ENCODE results near the gene UTP20.

UTP20 gene

DNA sequence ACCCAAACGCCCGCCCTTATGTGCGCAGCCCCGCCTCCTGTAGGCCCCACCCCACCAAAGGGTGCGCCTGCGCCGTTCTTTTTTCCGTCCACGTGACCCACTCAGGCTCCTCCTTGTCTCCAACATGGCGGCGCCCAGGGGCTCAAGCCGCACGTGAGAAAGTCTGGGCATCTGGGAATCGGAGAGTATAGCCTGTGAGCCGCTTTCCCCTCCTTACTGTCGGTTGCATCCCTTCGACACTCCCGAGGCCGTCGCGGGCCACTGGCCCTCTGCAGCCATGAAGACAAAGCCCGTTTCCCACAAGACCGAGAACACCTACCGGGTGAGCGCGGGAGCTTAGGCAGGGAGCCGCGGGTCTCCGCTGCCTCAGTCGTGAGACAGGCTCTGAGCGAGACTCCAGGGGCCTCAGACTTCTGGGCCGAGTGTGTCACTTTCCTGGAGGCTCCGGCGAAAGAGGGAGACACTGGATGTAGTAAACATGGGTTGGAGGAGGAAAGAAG, at the start of gene UTP20:
Gene UTP20, plus strand, starts transcription at position 100 of the 500 bp plus-strand sequence. Its CDS starts 178 bp downstream, at position 278.
- peak; percentile 94 for DNase-seq (ENCODE audit: low spot score)

DNA sequence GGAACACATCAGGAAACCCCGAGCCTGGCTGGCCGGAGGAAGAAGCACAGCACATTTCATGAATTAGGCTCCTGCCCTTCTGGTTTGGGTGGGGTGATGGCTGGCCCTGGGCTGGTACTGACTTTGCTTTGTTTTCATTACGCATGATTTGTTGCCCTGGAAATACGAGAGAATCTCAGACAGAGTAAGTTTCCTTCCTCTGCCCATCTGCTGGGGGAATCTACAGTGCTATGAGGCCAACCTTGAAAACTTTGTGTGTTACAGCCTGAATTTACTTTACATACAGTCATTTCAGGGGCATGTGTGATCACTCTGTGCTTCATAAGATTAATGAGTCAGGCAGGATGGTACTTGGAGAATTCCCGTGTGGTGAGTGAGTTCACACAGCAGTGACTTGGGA, 49.4 kb upstream of the UTP20 start:
- no peak for DNase-seq (ENCODE audit: low spot score)

DNA sequence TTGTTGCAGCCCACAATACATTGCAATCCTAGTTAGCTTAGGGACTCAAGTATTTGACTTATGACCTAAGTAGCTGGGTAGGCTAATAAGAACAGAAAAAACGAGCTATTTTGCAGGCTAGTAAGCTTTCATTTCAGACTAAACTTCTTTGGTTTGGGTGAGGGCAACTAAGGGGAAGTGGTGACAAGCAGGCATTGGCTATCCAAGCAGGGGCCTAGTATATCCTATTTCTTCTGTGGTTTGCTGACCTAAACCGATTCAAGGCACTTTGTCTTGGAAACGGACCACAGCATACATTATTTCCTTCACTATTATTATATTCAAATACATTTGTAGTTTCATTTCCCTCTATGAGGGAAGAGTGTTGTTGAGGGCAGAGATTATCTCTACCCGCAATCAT, 48.3 kb upstream of the UTP20 start:
- no peak for DNase-seq (ENCODE audit: low spot score)

DNA sequence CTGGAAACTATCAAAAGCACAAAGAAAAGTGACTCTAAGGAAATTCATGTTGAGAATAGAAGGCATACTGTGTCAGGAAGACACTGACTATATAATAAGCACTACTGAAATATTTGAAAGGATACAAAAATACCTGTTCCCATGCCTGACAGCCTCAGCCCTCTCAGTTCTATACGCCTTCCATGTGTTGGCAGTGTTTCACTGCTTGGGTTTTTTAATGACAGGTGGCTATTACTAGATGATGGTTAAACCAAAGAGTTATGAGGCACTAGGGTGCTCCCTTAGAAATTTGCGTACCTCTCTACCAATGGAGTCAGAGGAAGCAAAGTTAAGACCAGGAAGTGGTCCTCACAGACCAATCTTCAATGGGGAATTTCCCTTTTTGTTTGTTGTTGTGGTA, 44.2 kb upstream of the UTP20 start:
- DNase-seq (ENCODE audit: low spot score): no peak

DNA sequence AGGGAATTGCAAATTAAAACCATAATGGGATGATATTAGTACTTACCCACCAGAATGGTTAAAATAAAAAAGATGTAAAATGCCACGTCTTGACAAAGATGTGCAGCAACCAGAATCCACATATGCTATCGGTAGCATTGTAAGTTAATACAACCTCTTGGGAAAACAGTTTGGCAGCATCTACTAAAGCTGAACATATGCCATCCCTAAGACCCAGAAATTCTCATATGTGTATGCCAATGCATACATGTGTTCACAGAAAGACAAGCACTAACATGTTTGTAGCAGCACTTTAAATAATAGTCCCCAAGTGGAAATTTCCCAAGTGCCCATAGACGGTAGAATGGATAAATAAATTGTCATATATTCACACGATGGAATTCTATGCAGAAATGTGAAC, 41.6 kb upstream of the UTP20 start:
- DNase-seq (ENCODE audit: low spot score): no peak

DNA sequence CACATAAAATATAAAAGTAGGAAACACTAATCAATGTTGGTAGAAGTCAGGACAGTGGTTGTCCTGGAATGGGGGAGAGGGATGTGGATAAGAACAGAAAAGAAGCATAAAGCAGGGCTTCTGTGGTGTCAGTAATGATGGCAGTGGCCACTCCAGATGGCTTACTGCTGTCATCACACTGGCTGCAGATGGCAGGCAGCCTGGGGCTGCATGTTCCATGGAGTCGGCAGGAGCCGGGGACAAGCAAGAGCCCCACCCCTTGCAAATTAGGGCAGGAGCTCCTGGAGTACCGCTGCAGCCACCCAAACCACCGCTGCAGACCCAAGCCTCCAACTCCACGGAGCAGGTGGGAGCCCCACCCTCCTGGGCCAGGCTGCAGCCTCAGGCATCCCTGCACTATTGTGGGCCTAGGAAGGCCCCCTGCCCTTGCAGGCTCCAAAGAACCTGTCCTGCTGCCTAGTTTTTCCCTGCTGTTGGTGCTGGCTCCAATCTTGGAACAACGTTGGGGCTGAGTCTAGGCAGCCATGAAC, 41.0 kb upstream of the UTP20 start:
- no peak for DNase-seq (ENCODE audit: low spot score)

DNA sequence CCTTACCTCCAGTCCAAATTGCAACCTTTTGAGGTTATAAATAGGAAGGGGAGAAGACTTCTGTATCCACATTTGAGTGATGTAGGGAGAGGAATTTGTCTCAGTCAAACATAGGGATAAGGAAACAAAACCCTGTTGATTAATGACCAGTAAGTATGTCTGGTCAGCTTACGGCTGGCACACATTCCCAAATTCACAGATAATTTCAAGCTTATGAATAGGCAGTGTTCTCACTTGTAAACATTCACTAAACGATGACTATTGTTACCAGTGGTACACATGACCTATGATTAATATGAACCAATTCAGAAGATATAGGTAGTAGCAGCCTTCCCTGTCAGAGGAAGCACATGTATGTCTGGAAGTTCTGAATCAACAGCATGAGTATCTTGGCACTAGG, 36.8 kb upstream of the UTP20 start:
- DNase-seq (ENCODE audit: low spot score): no peak

DNA sequence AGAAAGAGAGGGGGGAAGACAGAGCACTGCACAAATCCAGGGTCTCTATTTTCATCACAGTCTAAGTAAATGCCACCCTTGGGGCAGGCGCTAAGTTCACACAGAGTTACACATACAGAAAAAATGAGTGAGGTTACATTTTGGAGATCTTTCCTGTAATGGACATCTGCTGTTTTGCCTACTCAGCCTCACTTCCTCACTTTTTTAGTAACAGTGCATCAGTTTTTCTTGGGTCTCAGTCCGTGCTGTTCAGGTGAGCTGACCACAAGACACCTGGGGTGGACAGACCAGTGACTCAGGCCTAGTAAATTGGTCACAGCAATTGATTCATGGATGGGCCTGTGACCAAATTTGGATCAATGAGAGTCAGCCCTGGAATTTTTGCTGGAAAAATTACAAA, 36.3 kb upstream of the UTP20 start:
- no peak for DNase-seq (ENCODE audit: low spot score)

DNA sequence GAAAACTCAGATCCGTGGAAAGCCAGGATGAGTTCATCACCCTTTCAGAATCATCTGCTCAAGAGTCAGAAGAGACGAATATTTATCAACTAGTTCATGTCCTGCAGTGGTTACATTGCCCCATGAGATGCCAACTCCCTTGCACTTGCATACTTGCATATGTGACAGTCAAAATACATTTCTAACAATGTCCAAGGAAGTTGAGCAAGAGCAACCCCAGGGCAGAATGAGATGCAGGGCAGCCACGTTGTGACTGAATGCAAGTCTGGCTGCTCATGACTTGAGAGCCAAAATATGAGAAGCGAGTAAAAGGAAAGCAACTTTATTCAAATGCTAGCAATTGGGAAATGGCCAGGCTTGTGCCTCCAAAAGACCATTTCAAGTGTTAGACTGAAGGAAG, 23.6 kb upstream of the UTP20 start:
- DNase-seq (ENCODE audit: low spot score): no peak

DNA sequence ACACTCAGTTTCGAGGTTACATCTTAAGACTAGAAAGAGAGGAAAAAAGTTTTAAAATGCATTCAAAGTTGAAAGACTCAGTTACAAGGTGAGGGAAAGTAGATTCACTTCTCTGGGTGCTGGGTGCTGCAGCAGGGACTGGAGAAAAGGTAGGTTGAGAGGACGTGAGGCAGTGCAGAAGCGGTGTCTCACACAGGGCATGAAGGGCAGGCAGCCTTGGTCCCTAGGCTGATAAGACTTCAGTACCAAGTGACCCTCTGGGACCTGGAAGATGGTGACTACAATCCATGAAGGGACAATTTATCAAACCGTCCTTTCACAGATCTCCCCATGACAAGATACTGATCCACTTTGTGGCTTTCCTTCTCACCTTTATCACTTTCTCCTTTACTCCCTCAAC, 22.5 kb upstream of the UTP20 start:
- DNase-seq (ENCODE audit: low spot score): no peak

DNA sequence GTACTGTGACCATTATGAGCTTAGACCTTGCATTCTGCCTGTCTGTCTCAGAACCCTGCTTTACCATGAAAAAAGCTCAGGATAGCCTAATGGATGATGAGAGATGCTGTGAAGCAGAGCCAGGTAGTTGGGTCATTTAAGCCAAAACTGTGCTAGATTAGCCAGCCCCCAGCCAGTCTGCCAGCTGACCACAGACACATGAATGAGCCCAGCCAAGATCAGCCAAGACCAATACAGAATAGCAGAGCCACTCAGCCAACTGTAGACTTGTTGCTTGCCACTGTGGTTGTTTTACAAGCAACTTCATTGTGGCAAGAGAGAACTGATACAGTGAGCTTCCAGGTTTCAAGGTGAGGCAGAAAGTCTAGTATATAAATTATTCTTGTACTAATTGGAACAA, 12.8 kb upstream of the UTP20 start:
- DNase-seq (ENCODE audit: low spot score): no peak

DNA sequence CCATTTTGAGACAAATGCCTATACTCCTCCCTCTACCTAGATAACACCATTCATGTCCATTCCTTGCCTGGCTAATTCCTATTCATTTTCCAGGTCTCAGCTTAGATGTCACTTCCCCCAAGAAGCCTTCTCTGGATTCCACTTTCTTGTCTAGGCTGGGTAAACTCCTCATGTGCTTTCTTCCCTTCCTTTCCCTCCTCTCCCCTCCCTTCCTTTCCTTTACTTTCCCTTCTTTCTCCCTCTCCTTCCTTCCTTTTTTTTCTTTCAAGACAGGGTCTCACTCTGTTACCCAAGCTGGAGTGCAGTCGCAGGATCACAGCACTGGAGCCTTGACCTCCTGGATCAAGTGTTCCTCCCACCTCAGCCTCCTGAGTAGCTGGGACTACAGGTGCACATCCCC, 3.5 kb upstream of the UTP20 start:
- no peak for DNase-seq (ENCODE audit: low spot score)

DNA sequence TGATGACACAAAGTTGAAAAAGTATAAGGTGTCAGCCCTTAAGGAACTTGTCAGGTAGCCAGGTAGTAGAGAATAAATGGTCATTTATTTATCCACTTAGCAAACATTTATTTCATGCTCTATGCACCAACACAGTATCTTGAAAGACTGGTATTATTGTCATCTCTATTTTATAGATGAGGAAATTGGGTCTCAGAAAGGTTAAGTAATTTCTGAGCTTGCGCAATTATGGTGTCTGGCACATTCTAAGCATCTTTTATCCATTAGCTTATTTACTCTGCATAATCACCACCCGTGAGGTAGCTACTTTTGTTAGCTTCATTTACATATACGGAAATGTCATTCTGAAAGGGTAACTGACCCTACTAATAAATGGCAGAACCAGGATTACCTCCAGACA, 2.5 kb upstream of the UTP20 start:
- DNase-seq (ENCODE audit: low spot score): no peak

DNA sequence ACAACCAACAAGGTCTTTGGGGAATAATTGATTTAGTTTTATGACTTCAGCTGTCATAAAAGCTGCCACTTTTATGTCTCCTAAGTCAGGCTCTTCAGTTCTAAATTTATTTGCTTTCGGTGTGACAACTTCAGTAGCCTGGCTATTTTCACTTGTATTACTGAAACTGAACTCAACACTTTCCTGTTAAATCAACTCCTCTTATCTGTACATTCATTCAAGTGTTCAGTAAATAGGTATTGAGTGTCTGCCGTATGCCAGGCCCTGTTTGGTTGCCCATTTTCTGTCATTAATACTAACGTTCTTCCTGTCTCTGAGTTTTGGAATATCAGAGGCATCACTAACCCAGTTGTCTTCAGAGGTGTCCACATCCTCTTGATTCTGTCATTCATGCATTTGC, 7.5 kb downstream of the UTP20 start:
- DNase-seq (ENCODE audit: low spot score): no peak

DNA sequence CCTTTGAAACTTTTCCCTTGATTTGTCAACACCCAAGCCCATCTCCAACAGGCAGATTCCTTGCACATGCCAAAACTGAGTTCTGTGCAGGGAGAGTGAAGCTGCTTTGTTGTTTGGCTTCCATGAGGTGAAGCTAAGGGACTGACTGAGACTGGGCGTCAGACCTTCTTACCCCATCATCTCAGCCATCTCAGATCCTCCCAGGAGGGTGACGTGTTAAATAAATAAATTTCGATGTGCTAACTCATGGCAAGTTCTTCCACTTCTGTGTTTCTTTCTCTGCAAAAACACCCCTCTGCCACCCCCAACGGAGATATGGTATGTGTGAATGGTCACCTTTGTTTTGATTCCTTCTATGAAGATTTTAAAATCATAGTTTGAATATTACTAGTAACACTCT, 17.8 kb downstream of the UTP20 start:
- no peak for DNase-seq (ENCODE audit: low spot score)

DNA sequence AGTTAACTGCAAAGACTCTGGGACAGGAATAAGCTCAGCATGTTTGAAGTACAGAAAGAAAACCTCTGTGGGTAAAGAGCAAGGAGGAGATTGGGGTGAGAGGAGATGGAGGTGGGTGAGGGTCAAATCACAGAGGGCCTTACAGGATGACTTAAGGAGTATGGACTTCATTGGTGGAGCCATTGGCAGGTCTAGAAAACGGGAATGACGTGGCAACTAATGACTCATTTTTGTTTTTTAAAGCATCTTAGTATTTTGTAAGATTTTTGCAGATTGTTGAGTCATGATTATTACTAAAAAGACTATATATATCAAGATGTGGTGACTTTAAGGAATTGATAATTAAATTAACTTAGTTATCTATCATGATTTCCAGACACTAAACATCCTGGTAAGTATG, 18.5 kb downstream of the UTP20 start:
- no peak for DNase-seq (ENCODE audit: low spot score)

DNA sequence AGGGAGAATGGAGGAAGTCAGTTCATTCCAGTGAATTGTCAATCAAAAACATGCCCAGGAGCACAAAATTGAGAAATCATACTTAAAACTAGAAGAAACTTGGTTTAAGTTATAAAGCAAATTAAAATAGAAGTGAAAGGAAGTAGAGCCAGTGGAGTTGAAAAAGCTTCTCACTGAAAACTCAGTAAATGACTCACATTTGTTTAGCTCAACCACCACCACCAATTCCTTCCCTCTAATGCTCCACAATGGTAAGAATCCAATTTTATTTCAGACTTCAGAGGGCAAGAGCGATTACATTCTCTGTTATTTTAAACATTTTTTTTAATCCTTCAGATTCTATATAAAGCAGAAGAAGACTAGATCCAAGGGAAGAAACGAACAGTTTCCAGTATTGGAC, 19.4 kb downstream of the UTP20 start:
- DNase-seq (ENCODE audit: low spot score): no peak

DNA sequence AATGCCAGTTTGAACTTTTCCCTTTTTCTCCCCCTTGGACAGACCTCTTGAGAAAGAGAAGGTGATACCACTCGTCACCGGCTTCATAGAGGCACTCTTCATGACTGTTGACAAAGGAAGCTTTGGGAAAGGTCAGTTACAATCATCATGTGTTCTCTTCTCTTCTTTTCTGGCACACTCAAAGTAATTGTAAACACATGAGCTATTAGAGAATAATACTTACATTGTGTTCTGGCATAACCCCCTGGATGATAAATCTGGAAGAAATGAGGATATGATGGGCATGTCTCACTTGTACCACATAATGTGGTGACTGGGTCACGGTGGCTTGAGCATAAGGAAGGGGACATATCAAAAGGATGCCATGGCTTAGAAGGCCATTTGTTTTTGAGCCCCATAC, 20.0 kb downstream of the UTP20 start:
- no peak for DNase-seq (ENCODE audit: low spot score)

DNA sequence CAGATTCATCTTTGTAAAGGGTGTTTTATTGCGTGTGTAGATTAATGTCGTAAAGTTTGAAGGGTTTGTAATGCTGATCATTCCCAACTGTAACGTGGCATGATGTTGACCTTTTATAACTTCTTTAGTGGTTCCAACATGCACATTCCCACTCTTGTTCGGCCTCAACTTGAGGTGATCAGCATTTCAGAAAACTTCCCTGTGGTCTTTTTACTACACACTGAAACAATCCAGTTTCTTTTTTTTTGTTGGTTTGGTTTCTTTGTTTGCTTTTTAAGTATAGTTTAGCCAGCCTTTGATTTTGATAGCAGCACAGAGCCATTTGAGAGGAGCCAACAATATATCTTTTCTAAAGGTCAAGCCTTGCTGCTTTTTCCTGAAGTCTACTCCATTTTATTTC, 22.8 kb downstream of the UTP20 start:
- no peak for DNase-seq (ENCODE audit: low spot score)

DNA sequence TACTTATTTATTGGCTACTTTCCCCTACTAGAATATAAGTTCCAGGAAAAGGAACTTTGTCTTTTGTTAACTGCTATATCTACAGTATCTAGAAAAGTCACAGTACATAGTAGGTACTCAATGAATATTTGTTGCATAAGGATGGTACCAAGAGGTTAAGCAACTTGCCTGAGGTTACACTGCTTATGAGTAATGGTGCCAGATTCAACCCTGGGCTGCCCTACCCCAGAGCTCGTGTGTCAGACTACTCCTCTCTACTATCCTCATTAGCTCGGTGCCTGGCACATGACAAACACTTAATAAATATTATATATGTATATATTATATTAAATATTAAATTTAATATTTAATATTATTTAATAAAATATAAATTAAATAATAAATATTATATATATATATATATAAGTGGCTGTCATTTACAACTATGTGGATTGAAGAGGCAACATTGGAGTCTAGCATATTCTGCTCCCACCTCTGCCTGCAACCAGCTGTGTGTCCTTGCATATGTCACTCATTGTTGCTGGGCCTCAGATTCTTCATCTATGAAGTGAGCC, 25.4 kb downstream of the UTP20 start:
- no peak for DNase-seq (ENCODE audit: low spot score)

DNA sequence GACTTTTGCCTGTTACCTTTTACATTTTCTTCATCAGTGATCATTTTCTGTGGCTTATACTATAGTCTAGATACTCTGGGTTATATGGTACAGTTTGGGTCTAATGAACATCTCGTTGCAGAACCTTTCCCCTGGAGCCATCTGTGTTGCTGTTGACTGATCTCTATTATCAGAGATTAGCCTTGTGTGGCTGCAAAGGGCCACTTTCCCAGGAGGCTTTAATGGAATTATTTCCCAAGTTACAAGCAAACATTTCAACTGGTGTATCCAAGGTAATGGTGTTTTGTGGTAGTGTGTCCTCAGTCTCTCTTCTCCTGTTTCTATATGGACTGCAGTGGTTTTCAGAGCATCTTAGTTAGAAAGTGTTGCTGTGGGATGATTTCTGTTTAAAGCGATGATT, 25.9 kb downstream of the UTP20 start:
- no peak for DNase-seq (ENCODE audit: low spot score)

DNA sequence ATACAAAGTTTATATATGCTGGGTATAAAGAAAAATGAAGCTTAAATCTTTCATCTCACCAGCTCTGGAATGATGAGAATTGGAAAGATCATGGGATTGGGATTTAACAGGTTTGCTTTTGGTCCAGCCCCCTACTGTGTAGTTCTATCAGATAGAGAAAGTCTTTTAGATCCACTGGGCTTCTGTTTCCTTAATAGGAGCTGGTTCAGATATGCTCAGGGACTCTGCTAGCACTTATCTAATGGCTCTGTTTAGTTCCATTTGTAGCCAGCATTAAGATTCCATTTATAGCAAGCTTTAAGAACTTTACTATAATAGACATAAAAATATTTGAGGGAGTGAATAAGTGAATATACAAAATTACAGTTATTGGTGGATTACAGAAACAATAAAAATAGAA, 42.6 kb downstream of the UTP20 start:
- DNase-seq (ENCODE audit: low spot score): no peak

DNA sequence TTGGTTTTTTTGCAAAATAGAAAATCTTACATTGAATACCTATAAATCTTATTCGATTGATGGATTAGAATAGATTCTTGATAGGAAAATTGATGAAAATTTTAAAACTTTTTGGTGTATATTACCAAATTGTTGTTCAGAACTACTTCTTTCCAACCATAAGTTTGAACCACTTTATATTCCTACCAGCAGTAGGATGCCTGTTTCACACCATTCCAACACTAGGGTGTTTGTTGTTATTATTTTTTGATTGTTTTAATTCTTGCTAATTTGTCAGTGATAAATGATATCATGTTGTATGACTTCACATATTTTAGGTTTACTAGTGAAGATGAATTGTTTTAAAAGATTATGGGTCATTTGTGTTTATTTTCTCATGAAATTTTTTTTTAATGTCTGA, 43.4 kb downstream of the UTP20 start:
- no peak for DNase-seq (ENCODE audit: low spot score)

DNA sequence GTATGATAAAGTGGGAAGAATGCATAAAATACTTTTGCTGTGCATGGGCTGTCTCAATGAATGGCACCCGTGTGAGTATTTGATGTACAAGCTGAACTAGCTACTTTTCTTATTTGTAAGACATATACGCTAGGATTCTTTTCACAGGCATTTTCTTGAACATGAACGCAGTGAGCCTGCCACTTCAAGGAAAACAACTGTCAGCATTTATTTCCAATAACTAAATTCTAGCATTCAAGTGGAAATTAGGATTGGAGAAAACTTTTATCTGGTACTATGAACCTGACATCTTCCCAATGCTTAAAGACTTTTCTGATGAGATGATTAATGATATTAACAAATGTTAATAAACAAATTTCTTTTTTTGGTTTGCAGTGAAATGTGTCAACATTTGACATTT, 45.7 kb downstream of the UTP20 start:
- DNase-seq (ENCODE audit: low spot score): no peak

DNA sequence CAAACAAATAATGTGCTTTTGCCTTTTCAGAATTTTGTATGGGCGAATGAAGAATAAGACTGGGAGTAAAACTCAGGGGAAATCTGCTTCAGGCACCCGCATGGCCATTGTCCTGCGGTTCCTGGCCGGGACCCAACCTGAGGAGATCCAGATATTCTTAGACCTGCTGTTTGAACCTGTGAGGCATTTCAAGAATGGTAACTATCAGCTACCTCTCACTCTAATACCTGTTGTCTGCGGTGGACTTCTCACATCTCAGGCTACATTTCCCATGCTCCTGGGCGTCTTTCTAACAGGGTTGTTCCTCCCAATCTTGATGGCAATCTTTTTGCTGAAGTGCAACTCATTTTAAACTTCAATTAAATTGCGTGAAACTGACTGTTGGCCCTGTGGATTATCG, 47.1 kb downstream of the UTP20 start:
- DNase-seq (ENCODE audit: low spot score): no peak

All from NAMALWA (cell line).